Stomach (tissue), 4 donors: ENCODE measurements around the gene COL1A2.

Source experiments
- EP300 ChIP-seq: sonication (generic); formaldehyde crosslinking; IDR thresholded peaks from one replicate; pipeline ENCODE4 v1.6.1; 2017; ENCODE audit warnings: antibody characterized with exemption
- POLR2A ChIP-seq, 4 donors: fragments of 450-650 bp; IDR thresholded peaks; one replicate each; pipeline ENCODE4 v1.6.1; 2016; ENCODE audit warnings: antibody characterized with exemption in 4 of 4, control low read depth in 2 of 4, mild to moderate bottlenecking in 1 of 4, moderate library complexity in 1 of 4
- POLR2AphosphoS5 ChIP-seq, 3 donors: sonication (generic); formaldehyde crosslinking; IDR thresholded peaks; one replicate each; pipeline ENCODE4 v1.6.1; 2016; ENCODE audit warnings: antibody characterized with exemption in 3 of 3
- TF ChIP-seq, protein P1 (sequence below), 7 experiments: fragments of 450-650 bp in 4 of 7; fragments of 200-600 bp in 3 of 7; sonication (generic) in 3 of 7; IDR thresholded peaks; one replicate each; pipeline ENCODE4 v1.5.1; 2016 to 2019; ENCODE audit warnings: antibody characterized with exemption in 7 of 7, control low read depth in 2 of 7, mild to moderate bottlenecking in 1 of 7

DNA sequence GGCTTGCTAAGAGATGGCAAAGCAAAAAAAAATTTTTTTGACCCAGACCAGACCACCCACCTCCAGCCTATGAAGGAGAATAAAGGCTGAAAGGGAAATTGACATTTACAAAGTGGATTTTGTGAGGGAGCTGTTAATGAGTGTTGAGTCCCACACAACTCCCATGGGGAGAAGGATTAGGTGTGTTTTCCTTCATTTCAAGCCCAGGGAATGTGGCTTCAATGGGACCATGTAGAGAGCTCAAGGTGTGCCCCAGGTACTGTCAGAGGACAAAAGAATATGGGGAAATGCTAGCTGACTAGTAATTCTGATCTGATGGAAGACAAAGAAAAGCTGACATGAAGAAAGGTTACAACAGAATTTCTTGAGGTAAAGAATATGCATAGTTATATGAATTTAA, 48.8 kb upstream of the COL1A2 start:
- TF ChIP-seq, protein P1, sequence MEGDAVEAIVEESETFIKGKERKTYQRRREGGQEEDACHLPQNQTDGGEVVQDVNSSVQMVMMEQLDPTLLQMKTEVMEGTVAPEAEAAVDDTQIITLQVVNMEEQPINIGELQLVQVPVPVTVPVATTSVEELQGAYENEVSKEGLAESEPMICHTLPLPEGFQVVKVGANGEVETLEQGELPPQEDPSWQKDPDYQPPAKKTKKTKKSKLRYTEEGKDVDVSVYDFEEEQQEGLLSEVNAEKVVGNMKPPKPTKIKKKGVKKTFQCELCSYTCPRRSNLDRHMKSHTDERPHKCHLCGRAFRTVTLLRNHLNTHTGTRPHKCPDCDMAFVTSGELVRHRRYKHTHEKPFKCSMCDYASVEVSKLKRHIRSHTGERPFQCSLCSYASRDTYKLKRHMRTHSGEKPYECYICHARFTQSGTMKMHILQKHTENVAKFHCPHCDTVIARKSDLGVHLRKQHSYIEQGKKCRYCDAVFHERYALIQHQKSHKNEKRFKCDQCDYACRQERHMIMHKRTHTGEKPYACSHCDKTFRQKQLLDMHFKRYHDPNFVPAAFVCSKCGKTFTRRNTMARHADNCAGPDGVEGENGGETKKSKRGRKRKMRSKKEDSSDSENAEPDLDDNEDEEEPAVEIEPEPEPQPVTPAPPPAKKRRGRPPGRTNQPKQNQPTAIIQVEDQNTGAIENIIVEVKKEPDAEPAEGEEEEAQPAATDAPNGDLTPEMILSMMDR (IDR thresholded peaks at IDR 0.05): no peak
- TF ChIP-seq POLR2AphosphoS5 (IDR thresholded peaks at IDR 0.05): no peak
- TF ChIP-seq POLR2A (IDR thresholded peaks at IDR 0.05): no peak
- TF ChIP-seq EP300: no peak
